ENCODE results near the gene CACNA1C.
"Not testable (repeated sequence)": the region's sequence is repeated elsewhere in the genome, so short reads cannot be mapped to it uniquely, and the experiment has no call there.

CACNA1C gene

DNA sequence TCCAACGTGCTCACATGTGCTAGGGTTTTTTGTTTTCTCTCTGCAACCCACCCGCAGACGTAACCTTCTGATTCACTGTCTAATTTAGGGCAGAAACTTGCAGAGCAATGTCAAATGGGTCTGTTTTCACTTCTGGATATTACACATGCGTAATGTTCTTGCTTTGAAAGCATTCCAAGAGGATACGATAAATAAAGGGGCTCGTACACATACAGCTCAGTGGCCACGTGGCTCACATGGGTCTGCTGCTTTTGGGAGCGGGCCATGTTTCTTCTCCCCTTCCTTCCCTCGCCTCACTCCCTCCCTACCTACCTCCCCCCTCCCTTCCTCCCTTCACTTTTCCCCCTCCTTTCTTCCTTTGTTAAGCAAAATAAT, 23.4 kb downstream of the CACNA1C start:
- no peak for DNase-seq (ENCODE audit: low read depth)

DNA sequence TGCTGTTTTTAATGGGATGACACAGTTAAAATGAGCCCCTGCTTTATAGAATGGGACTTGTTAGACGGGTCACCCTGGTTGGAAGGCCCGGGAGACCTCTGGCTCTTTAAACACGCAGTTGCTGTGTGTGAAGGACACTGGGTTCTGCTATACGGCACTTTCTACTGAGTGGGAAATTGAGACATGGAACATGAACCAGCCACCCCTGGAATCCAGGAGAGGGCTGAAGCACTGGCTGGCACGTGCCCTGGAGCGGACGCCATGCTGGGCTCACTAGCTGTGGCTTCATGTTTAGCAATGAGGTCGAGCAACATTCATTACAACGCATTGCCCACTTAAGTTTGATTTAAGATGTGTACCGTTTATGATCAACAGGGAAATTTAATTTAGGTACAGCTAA, 23.9 kb downstream of the CACNA1C start:
- no peak for DNase-seq (ENCODE audit: low read depth)

DNA sequence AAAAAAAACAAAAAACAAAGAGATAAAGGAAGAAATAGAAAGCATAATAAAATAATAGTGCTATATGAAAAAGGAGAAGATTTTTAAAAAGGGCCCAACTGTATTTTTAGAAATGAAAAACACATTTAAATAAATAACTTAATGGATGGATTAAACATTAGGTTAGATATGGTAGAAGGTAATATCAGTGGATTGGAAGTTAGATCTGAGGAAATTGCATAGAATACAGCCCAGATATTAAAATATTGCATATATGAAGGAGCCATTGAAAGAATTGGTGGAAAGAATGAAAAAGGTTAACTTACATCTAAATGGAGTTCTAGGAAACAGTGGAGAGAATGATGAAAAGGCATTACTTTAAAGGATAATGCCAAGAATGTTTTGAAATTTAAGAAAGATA, 27.8 kb downstream of the CACNA1C start:
- no peak for DNase-seq (ENCODE audit: low read depth)

DNA sequence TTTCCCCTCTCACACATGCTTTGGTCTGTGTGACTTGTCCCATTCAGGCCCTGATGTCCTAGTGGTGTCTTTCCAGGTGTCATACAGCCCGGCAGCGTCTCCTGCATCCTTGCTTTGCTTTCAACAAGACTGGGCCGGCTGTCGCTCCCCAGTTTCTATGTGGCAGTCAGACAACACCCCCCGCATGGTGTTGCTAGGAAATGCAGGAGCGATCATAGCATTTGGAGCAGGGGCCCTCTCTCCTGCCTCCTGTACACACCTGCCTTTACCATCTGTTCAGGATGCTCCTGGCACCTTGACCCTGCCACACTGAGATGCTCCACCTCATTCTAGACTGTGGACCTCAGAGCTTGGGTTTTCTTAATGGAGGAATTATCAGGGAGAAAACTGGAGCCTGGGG, 29.5 kb downstream of the CACNA1C start:
- no peak for DNase-seq (ENCODE audit: low read depth)

DNA sequence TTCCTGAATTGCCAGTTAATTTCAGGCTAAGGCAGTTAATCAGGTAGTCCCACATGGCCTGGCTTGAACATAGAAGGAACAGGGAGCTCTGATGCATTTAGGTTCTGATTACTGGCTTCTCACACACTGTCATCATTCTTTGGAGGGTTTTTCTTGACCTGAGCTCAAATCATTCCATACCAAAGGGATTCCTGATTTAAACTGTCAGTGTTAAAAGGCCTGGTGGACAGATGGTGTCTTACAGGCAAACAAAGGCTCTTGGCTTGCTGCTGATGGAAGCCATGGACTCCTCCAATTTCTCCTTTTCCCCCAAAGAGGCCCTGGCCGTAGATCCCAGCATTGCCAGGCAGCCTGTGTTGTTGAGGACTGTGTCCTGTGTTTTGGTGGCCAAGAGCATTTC, 30.2 kb downstream of the CACNA1C start:
- no peak for DNase-seq (ENCODE audit: low read depth)

DNA sequence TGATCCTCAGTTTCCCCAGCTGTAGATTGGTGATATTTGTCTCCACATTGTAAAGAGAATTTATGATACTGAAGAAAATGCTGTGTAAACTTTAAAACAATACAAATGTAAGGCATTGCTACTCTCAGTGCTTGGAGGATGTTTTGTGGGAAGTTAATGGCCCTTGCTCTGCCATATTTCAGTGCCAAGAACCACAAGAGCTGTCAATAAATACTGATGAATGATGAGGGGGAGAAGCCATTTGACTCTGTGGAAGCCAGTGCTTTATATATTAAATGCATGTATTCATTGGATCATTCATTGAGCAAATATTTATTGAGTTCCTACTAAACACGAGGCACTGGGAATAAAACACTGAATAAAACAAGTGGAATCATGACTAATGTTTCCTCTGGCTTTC, 30.8 kb downstream of the CACNA1C start:
- DNase-seq (ENCODE audit: low read depth) = no peak

DNA sequence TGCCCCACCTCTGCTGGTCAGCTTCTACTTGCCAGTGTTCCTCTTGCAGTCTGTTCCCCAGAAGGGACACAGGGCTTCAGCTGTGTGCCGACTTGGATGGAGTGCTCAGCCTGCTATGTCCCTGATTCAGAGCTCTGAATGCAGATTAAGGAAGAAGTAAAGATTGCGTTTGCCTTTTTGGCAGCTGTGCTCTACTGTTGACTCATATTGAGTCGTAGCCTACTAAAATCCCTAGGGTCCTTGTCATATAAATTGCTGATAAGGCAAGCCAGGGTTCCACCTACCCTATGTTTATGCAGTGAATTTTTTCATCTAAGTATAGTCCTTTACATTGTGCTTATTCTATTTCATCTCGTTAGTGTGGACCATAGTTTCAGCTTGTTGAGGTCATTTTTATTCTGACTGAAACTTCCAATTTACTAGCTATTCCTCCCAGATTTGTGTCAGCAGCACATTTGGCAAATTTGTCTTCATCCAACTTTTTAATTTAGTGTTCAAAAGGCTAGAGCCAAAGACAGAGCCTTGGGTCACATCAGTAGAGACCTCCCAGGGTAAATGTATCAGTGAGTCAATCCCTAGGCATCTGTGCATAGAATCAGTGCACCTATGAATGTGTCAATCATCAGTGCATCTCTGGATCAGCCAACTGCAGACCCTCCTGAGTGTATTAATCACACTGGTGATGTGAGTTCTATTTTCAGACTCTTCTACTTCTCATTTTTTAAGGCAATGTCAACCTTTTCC, 31.9 kb downstream of the CACNA1C start:
- DNase-seq (ENCODE audit: low read depth) = no peak

DNA sequence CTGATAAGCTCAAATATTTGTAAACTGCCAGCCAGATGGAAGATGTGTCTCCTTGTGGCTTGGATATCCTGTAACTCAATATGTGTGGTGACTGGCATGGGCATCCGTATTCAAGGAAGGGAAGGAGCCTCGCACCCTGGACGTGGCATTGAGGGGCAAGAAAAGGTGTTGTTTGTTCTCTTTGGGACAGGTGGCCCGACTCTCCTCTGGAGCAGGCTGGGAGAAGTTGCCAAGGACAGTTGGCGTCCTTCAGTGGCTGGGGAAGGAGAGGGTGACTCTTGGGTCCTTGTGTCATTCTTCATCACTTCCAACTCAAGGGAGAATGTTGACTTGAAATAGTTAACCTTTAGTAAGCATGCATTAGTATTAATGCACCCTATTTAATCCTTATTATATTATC, 39.6 kb downstream of the CACNA1C start:
- DNase-seq (ENCODE audit: low read depth) = no peak

DNA sequence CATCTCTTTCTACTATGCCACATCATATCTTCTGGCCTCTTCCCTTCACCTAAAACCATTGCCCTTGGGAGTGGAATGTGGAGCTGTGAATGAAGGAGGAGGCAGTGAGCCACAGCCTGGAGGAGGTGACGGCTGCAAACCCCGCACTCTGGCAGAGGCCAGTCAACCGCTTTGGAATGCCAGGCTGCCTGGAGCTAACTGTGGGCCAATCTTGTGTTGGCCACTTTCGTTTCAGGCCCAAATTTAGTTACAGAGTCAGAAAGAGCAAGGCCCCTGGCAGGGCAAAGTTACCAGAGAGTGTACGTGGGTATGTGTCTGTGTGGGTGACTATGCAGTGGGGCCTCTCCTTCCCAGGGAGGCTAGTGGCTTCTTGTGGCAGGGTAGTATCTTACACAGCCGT, 40.1 kb downstream of the CACNA1C start:
- DNase-seq (ENCODE audit: low read depth) = no peak

DNA sequence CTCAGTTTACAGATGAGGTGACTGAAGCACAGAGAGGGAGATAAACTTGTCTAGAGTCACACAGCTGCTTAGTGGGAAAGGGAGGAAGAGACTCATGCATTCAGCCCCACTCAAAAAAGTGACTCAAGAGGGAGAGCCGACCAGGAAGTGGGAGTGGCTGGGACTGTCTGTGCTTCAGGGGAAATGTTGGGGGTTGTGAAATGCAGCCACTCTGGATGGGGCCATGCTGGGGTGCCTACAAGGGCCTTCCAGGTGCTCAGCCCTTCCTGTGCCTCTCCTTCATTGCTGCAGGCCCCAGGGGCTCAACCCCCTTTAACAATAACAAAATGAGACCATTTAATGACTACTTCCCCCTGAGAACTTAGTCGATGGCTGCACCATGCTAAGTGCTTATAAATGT, 41.8 kb downstream of the CACNA1C start:
- no peak for DNase-seq (ENCODE audit: low read depth)

DNA sequence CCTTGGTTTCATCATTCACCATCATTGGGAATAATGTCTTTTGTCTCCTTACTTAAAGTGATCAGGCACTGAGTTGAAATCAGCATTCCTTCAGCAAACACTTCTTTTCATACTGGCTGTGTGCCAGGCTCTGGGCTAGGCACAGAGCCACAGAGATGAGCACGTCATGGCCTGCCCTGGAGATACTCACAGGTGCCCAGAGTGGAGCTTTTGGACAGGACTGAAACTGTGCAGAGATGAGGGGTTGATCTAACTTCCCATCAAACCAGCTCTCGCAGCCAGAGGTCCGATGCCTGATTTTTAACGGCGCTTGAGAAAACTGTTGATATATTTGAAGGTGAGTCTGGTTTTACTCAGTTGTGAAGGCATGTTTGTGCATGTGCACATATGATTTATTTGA, 43.1 kb downstream of the CACNA1C start:
- DNase-seq (ENCODE audit: low read depth) = no peak

DNA sequence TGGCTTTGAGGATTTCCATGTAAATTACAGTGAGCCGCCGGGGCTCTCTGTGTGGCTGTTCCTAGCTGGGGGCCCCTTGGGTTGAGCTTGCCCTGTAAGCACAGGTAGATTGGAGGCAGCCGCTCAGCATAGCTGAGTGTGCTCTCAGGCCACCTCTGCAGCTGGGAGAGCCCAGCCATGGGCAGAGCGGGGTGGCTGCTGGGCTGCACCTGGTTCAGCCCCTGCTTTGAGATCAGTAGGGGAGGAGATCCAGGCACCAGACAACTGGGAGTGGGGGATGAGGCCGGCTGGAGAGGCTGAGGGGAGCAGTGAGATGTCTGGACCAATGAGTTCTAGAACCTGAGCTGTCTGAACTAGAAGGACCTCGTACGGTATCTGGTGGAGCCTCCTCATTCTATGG, 44.8 kb downstream of the CACNA1C start:
- no peak for DNase-seq (ENCODE audit: low read depth)

DNA sequence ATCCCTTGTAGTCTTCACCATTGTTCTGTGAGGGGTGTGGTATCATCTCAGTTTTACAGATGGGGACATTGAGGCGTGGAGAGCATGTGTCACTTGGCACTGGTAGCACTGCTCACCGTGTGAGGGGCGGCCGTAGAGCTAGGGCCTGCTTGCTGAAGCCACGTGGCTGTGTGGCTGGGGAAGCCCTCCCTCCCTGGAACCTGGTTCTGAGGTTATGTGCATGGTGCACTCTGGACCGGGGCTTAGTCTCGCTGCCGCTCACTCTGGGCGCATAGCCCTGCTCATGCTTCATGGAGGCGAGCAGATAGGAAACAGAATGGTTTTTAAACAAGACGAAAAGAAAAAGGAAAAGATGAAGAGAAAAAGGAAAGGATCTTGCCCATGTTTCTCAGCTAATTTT, 46.1 kb downstream of the CACNA1C start:
- DNase-seq (ENCODE audit: low read depth) = no peak

DNA sequence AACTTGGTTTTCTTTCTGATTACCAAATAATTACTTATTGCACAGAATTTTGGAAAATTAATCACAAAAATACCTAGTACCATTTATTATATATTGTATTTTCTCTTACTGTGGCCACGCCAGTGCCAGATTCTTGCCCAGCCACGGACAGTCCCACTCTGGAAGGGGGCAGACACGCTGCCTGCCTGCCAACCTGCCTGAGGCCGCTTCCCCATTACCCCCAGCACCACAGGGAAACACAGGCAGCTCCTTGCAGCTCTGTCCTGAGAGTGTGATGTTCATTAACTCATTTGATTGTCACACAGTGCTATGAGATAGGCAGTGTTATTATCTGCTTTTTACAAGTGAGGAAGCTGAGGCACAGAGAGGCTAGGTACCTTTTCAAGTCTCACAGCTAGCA, 46.8 kb downstream of the CACNA1C start:
- DNase-seq (ENCODE audit: low read depth) = no peak

DNA sequence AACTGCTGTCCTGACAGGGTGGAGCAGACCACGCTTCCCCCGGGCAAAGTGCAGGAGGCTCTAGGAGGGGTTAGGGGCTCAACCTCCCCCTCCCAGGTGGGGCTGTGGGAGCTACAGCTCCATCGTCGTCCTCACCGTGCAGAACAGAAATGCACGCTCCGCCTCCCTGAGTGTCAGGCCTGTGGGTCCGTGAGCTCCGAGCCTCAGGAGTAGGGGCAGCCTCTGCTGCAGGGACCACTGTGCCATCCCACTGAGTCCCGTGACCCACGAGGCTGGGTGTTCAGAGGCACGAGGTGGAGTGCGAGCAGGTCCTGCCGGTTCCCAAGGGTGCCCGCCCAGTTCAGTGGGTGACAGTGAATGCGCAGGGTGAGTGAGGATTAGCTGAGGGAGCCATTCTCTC, 48.6 kb downstream of the CACNA1C start:
- DNase-seq (ENCODE audit: low read depth) = no peak

DNA sequence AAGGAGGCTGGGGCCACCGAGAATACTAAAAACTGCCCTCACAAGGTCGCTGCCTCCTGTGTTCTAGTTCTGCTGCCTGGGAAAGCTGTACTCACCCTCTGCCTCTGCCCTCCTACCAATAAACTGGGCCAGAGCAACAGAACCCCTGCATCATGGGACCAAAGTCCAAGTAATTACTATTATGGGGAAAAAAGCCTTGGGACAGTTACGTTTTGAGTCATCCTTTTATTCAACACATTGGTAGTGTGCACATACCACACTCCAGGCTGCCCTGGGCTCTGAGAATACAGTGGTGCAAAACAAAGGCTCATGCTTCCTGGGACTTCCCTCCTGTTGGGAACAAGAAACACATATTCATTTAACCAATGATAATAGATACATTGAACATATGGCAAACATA, 49.0 kb downstream of the CACNA1C start:
- DNase-seq (ENCODE audit: low read depth) = no peak

DNA sequence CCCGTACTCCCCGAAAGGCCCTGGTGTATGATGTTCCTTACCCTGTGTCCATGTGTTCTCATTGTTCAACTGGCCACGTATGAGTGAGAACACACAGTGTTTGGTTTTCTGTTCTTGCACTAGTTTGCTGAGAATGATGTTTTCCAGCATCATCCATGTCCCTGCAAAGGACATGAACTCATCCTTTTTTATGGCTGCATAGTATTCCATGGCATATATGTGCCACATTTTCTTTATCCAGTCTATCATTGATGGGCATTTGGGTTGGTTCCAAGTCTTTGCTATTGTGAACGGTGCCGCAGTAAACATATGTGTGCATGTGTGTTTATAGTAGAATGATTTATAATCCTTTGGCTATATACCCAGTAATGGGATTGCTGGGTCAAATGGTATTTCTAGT, 49.9 kb downstream of the CACNA1C start:
- not testable (repeated sequence) for DNase-seq (ENCODE audit: low read depth)

DNA sequence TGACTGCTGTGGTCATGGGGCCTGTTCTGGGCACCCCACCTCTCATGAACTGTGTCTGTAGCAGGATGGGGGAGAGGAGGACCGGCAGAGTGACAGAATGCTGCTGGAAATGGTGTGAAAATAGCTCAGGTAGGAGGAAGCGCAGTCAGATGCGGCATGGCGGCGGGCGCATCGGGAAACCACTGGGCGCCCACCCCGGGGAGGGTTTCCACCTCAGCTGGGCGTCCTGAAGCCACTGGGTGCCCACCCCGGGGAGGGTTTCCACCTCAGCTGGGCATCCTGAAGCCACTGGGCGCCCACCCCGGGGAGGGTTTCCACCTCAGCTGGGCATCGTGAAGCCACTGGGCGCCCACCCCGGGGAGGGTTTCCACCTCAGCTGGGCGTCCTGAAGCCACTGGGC, 52.6 kb downstream of the CACNA1C start:
- DNase-seq (ENCODE audit: low read depth) = not testable (repeated sequence)

DNA sequence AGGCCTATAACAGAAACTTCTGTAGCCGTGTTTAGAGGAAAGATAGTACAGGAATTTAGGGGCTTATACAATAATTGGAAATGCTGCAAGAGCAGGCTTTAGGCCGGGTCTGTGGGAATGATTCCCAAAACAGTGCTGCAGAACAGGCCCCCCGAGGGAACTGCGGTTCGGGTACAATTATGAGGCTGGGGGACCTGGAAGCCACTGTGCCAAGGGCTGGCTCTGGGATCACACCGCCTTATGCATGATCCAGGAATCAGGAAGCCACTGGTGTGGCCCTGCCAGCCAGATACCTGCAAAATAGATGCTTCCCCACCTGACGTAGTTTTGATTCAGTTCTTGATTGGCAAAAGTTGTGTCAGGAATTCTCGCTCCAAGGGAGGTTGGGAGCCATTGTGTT, 55.4 kb downstream of the CACNA1C start:
- no peak for DNase-seq (ENCODE audit: low read depth)

DNA sequence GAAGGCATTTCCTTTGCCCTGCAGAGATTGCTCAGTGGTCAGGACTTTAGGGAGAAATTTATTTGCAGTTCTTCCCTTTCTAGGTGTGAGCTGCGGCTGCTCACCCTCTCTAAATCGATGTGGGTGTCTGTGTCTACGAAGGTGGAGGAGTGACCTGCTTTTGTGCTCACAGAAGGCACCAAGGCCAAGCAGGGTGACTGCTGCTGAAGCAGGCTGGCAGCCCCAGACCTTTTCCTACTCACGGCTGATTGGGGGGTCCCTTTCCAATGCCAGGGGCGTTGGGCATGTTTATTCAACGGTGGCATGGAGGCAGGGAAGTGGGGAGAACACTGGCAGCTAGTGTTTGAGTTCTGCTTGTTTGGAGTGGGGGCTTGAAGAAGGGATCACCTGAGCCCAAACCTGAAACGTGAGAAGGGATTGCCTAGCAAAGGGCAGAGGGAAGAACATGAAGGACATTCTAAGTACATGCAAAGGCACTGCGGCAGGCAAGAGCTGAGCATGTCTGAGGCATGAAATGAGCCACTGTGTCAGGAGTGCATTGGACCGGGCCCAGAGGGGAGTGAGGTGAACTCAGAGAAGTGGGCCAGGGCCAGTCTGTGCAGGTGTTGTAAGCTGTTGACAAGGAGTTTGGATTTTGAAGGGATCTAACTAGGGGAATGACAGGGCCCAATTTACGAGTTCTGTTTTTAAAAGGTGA, 56.3 kb downstream of the CACNA1C start:
- DNase-seq (ENCODE audit: low read depth) = no peak

DNA sequence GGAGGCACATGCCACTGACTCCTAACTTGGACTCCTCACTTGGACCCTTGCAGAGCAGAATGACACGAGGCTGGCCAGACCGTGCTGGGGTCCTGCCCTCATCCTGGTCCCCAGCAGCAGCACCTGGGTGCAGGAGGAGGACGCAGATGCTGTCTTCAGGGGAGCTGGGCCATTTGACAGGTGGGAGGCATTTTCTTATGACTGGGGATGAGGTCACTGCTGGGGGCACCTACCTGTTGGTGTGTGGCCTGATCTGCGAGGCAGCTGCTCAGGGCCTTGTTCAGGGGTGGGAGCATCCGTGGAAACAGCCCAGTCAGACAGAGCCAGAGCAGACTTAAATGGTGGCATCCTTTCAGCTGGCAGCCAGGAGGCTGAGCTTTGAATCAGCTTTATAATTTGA, 57.3 kb downstream of the CACNA1C start:
- DNase-seq (ENCODE audit: low read depth) = no peak

DNA sequence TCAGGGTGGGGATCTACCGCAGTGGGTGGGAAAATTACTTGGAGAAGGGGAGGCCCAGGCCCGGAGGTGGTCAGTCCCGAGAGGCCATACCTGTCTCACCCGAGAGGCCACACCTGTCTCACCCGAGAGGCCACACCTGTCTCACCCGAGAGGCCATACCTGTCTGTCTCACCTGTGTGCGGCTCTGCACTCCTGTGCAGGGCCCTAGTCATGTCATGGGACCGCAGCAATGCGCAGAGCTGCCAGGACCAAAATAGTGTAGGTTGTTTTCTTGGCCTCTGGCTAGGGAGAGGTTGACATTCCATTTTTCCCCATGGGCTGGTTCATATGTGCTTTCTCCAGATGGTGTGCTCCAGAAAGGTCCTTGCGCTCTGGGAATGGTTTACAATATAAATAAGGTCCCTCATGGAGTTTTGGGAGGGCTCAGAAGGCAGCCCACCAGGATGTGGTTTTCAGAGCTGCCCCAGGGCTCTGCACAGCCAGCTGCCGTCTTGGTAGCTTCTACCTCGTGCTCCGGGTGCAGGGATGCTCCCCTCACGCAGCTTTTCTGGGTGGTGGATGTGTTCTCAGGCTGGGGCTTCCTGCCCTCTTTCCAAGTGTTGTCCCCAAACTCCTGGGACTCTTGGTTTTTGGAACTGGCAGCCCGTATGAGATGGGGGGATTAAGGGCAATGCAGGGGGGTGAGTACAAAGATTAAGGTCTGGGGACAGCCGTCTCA, 58.2 kb downstream of the CACNA1C start:
- DNase-seq (ENCODE audit: low read depth) = no peak

DNA sequence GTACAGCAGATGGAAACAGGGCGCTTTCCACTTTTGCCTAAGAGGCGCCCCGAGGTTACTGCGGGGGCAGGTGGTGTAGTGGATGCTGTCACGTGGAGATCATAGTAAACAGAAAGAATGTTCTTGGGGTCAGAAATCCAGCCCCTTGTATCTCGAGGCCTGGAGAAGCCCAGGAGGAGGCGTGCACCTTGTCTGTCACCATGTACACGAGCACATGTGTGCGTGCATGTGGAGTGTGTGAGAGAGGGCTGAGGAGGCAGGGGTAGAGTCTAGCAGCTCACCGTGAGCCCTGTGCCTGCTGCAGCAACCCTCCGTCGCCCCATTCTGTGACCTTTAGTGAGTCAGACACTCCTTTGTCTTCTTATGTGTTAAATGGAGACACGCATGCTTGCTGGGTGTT, 59.0 kb downstream of the CACNA1C start:
- no peak for DNase-seq (ENCODE audit: low read depth)

All from activated gamma-delta T cell treated with anti-CD3 and anti-CD28 coated beads, Interleukin-2, amount 50 U/mL, for 16 hours (primary cell).